Tibial nerve (tissue), 4 donors: Measurements from ENCODE around the gene SEPTIN7.

Experiments
- EP300 ChIP-seq, 2 donors: sonication (generic); formaldehyde crosslinking; IDR thresholded peaks; one replicate each; pipeline ENCODE4 v1.6.1; 2017; ENCODE audit warnings: antibody characterized with exemption in 2 of 2, mild to moderate bottlenecking in 1 of 2
- TF ChIP-seq, protein P1 (sequence below), 5 experiments: fragments of 200-600 bp in 3 of 5; fragments of 450-650 bp in 2 of 5; sonication (generic) in 3 of 5; IDR thresholded peaks; one replicate each; pipeline ENCODE4 v1.5.1; 2016 to 2019; ENCODE audit warnings: antibody characterized with exemption in 5 of 5, mild to moderate bottlenecking in 3 of 5, moderate library complexity in 2 of 5

GRCh38 chr7:35753761-35754603, 46.9 kb upstream of the SEPTIN7 start:
- TF ChIP-seq, protein P1, sequence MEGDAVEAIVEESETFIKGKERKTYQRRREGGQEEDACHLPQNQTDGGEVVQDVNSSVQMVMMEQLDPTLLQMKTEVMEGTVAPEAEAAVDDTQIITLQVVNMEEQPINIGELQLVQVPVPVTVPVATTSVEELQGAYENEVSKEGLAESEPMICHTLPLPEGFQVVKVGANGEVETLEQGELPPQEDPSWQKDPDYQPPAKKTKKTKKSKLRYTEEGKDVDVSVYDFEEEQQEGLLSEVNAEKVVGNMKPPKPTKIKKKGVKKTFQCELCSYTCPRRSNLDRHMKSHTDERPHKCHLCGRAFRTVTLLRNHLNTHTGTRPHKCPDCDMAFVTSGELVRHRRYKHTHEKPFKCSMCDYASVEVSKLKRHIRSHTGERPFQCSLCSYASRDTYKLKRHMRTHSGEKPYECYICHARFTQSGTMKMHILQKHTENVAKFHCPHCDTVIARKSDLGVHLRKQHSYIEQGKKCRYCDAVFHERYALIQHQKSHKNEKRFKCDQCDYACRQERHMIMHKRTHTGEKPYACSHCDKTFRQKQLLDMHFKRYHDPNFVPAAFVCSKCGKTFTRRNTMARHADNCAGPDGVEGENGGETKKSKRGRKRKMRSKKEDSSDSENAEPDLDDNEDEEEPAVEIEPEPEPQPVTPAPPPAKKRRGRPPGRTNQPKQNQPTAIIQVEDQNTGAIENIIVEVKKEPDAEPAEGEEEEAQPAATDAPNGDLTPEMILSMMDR (IDR thresholded peaks at IDR 0.05): no peak
- no peak for TF ChIP-seq EP300 (IDR thresholded peaks at IDR 0.05)
